ENCODE measurements around the gene WDR17.

- TF ChIP-seq YY1 (IDR thresholded peaks at IDR 0.05; ENCODE audit: low read depth) (no peak), TAF1 (IDR thresholded peaks at IDR 0.05; ENCODE audit: low read depth) (no peak), CEBPB (IDR thresholded peaks at IDR 0.05) (no peak), EP300 (IDR thresholded peaks at IDR 0.05; ENCODE audit: borderline replicate concordance) (no peak), RAD21 (IDR thresholded peaks at IDR 0.05; ENCODE audit: low read depth) (no peak), REST (IDR thresholded peaks at IDR 0.05; ENCODE audit: low read depth) (no peak), MAX (IDR thresholded peaks at IDR 0.05) (no peak), TEAD4 (IDR thresholded peaks at IDR 0.05) (no peak), EGR1 (IDR thresholded peaks at IDR 0.05) (no peak)
These were observed 122.0 kb downstream of the WDR17 start for GRCh38 chr4:176187624-176188023.

All from Ishikawa (cell line).